ENCODE results near the gene PJA1.

DNA sequence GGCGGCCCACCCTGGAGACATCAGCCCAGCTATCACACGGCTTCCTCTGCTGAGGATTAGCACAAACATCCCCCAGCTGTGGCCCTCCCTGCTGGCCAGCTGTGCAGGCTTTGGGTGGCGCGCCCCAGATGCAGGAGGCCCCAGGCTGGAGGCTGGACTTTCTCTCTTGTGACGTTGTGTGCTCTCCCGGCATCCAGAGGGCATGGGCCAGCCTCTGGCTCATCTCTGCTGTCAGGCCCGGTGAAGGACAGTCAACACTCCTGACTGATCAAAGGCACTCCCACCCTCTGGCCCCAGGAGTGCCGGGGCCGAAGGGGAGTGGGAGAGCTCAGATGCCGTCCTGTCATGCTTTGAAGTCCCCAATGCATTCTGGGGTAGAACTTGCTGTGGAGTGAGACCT lies 29.9 kb upstream of the PJA1 start:
- TF ChIP-seq, protein P1, sequence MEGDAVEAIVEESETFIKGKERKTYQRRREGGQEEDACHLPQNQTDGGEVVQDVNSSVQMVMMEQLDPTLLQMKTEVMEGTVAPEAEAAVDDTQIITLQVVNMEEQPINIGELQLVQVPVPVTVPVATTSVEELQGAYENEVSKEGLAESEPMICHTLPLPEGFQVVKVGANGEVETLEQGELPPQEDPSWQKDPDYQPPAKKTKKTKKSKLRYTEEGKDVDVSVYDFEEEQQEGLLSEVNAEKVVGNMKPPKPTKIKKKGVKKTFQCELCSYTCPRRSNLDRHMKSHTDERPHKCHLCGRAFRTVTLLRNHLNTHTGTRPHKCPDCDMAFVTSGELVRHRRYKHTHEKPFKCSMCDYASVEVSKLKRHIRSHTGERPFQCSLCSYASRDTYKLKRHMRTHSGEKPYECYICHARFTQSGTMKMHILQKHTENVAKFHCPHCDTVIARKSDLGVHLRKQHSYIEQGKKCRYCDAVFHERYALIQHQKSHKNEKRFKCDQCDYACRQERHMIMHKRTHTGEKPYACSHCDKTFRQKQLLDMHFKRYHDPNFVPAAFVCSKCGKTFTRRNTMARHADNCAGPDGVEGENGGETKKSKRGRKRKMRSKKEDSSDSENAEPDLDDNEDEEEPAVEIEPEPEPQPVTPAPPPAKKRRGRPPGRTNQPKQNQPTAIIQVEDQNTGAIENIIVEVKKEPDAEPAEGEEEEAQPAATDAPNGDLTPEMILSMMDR (IDR thresholded peaks at IDR 0.05 in 4 of 5, conservative IDR thresholded peaks at IDR 0.05 in 1 of 5) = no peak
- TF ChIP-seq POLR2A (IDR thresholded peaks at IDR 0.05) = no peak

All from gastrocnemius medialis (tissue), 4 donors.